GM21529 (cell line): ENCODE results near the gene PLD1.

Experiments used
- ATAC-seq: cut with Tn5 transposase; IDR thresholded peaks from one replicate; pipeline ENCODE4 v1.9.1; 2021; ENCODE audit not compliant: unreplicated experiment

The PLD1 gene

GRCh38 chr3:171772427-171773056 is 37.7 kb downstream of the PLD1 start:
- ATAC-seq = no peak

DNA sequence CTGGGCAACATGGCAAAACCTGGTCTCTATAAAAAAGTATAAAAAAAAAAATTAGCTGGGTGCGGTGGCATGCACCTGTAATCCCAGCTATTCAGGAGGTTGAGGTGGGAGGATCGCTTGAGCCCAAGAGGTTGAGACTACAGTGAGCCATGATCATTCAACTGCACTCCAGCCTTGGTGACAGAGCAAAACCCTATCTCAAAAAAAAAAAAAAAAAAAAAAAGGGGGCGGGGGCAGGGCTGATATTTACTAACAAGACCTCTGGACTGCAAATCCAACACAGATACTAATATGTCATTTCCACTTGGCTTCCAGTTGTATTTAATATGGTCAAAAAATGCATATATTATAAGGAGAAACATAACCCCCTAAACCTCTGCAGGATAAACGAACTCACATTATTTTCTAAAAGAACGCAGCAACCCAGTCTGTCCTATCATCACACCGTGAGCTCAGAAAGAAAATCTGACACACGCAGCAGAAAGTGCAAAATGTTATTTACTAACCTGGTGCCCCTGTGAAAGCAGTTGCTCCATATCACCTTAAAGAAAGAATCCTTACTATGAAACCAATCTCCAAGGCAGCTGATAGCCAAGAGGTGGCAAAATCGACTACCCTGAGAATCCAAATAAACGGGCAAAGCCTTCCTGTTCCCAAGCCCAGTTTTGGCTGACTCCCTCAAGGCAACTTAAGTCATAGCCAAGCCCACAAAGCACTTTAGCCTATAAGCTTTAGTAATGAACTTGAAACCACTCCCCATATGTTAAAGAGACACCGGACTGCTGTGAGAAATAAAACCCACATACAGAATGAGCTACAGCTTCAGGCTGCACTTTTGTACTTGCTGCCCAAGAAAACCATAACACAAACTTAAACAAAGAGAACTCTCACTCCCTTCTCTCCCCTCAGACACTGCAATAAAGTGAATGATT is 39.3 kb downstream of the PLD1 start:
- ATAC-seq = no peak

DNA sequence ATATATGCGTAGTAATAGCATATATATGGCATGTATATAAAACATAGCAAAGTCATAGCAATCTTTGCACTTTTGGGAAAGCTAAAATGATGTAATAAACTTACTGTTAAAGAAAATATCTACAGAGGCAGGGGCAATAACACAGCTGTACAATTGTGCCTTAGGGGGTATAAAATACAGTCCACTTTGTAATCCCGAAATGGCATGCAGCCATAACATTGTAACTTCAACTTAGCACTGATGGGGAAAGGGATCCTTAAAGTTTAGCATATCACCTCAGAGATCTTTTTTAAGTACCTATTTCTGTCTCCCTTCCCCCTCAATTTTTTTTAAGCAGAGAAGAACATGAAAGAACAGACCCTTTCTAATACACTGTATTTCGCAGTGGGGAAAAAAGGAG is 40.8 kb downstream of the PLD1 start:
- ATAC-seq = no peak

DNA sequence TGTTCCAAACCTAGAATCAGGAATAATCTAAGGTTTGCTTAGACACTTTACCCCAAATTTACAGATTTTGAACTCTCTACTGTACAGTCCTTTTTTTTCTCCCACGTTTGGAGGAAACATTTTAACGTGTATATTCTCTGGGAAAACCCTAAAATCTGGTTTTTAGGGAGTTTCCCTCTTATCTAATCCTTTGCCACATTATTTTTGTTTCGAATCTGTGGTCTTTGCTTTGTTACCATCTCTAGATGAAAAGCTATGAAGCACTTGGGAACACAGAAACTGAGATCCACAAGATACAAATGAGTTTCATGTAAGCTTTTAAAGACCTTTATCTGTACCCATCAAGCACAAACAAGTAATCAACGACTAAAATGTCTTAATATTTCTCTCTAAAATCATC is 41.3 kb downstream of the PLD1 start:
- no peak for ATAC-seq

GRCh38 chr3:171768281-171768900 is 41.9 kb downstream of the PLD1 start:
- ATAC-seq = no peak

GRCh38 chr3:171765511-171765887 is 44.8 kb downstream of the PLD1 start:
- no peak for ATAC-seq

DNA sequence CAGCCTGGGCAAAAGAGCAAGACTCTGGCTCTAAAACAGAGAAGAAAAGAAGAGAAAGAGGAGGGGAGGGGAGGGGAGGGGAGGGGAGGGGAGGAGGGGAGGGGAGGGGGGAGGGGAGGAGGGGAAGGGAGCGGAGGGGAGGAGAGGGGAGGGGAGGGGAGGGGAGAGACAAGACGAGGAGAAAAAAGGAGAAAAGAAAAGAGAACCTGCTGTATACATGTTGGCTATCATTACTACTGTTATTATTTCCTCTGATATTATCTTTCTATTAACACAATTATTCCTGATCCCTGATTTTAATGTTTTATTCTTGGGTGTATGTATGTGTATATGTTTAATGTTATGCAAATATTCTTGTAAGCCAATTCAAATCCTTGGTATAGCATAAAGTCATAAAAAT is 46.9 kb downstream of the PLD1 start:
- no peak for ATAC-seq

DNA sequence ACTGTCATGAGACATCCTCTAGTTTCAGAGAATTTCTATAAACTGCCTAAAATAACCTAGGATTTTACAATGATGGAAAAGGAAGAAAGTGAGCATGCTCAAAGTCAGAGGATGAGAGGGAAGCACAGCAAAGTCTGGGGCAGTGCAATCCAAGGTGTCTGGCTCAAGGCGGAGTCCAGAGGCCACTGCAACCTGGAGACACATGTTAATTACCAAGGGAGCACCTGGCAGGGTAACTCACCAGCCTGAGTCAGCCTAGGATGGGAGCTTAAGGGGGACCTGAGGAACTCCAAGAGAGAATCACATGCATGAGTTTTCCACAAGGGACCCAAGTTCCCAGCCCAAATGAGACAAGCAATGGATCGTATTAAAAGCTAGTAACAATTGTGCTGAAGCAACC is 49.8 kb downstream of the PLD1 start:
- ATAC-seq = no peak

GRCh38 chr3:171758109-171758508 is 52.2 kb downstream of the PLD1 start:
- ATAC-seq = no peak

DNA sequence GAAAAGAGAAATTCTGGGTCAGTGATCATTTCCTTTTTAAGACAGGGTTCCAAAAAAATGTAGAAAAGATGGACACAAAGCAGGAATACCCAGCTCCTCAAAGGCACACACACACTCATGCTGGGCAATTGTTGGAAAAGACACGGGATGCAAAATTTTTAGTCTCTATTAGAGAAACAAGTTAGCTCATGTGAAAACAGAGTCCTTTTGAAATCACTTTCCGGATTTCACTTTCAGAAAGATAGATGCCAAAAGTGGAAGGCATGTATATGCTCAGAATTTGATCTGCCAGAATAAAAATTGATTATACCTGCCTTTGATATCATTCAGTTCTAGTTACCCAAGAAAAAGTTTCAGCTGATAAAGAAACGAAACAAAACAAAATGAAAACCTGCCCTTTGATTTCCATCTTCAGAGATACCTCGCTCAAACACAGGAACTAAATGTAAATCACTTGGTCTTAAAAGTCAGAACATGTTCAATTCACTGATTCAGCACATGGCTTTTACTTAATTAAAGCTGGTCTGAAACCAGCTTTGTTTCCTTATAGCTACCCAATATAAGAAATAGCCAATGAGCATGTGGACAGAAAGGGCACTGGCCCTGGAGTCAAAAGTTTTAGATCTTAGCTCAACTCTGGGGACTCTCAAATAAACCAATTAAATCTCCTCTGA is 52.8 kb downstream of the PLD1 start:
- ATAC-seq = no peak

DNA sequence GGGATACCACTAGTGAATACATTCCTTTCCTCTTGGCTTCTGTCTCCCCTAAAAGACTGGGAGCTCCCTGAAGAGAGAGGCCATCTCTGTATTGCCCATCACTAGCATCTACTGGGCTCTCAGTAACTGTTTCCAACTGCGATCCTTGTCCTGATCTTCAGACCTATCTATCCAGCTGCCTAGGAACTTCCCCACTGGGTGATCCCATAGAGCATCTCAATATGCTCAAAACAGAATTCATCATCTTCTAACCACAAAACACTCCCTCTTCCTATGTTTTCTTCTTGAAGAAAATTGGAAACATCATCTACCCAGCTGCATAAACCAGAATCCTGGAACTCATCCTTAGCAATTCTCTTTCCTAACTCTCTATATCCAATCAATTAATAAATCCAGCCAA is 54.6 kb downstream of the PLD1 start:
- ATAC-seq = no peak

DNA sequence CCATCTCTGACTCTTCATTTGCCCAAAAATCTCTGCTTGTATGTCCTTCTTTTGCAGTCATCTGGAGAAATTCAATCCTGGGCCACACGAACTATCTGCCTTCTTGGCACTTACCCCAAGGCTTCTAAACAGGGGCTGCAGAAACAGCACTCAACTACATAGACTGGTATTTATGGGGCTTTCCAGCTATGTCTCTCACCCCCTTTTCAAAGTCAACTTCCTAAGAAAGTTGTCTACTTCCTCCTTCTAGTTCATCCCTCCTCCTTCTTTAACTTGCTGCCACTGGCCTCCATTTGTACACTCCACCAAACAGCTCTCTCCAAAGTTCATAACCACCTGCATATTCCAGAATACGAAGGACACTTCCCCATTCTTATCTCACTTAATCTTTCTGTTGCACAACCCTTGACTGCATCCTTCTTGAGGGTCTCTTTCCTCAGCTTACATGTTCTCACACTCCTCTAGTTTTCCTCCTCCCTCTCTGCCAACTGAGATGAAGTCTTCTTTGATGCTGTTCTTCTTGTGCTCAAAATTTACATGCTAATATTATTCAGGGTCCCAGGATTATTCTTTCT is 55.2 kb downstream of the PLD1 start:
- no peak for ATAC-seq

DNA sequence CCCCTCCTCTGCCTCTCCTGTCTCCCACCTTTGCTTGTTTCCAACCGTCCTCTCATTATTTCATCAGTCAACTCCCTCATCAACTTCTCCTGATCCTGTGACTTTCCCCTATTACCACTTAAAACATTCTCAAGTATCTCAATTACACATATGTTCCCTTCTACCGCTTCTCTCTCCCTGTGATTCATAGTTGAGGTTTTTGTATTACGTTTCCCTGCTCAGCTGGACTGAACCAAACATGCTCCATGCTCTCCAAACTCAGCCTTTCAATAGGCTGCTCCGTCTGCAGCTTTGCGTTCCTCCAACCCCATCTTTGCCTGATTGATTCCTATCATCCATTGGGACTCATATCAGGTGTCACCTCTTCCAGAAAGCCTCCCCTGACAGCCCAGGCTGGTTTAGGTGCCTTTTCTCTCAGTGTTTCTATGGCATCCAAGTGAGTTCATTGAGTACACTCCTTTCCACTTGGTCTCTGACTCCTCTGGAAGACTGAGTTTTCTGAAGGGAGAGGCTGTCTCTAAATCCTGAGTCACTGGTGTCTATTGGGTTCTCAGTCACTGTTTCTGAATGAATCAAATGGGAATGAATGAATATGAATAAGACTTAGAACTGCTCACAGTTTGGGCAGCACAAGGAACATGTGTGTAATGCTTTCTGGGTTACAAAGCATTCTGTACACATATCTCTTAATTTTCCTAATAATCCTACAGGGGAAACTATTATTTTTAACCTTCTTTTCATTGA is 56.4 kb downstream of the PLD1 start:
- no peak for ATAC-seq

DNA sequence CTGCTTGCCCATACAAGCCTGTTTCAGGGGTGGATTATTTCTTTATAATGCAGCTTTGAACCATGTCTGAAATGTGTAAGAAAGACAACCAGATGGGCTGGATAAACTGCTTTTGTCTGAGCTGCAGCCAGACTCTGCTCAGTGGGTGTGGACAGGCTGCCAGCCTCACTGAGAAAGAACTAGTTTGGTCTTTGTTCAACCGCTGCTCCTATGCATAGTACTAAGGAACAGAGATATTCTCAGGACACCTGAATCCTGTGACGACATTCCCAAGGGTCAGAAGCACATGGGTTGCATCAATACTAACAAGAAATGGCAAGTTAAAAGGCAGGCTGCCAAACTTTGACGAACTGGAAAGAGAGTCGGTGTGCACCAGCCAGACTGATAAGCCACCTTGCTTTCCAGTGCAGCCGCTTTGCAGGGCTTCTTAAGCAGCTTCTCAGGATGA is 57.2 kb downstream of the PLD1 start:
- no peak for ATAC-seq

- ATAC-seq = no peak
These were observed 58.0 kb downstream of the PLD1 start for GRCh38 chr3:171752329-171752728.

GRCh38 chr3:171749124-171749523 is 61.2 kb downstream of the PLD1 start:
- ATAC-seq = no peak

- ATAC-seq = no peak
These were observed 62.0 kb downstream of the PLD1 start for GRCh38 chr3:171748064-171748924.

- no peak for ATAC-seq
These were observed 62.9 kb downstream of the PLD1 start for GRCh38 chr3:171747223-171747920.
